ENCODE results near the gene IBA57.

Gene IBA57

GRCh38 chr1:228190182-228190581 is 24.6 kb downstream of the IBA57 start:
- DNase-seq (ENCODE audit: low read depth in 2 of 2): no peak

GRCh38 chr1:228190778-228191177 is 25.2 kb downstream of the IBA57 start:
- no peak for DNase-seq (ENCODE audit: low read depth in 2 of 2)

- no peak for DNase-seq (ENCODE audit: low read depth in 2 of 2)
Observed at GRCh38 chr1:228194436-228194835, 28.8 kb downstream of the IBA57 start.

GRCh38 chr1:228194921-228195812 is 29.6 kb downstream of the IBA57 start:
- DNase-seq (ENCODE audit: low read depth in 2 of 2): no peak

- DNase-seq (ENCODE audit: low read depth in 2 of 2): no peak
Observed at GRCh38 chr1:228197555-228198147, 32.0 kb downstream of the IBA57 start.

GRCh38 chr1:228198977-228199590 is 33.5 kb downstream of the IBA57 start:
- no peak for DNase-seq (ENCODE audit: low read depth in 2 of 2)

GRCh38 chr1:228204958-228205357 is 39.4 kb downstream of the IBA57 start:
- no peak for DNase-seq (ENCODE audit: low read depth in 2 of 2)

- no peak for DNase-seq (ENCODE audit: low read depth in 2 of 2)
Observed at GRCh38 chr1:228205526-228206436, 40.2 kb downstream of the IBA57 start.

GRCh38 chr1:228206582-228207351 is 41.2 kb downstream of the IBA57 start:
- no peak for DNase-seq (ENCODE audit: low read depth in 2 of 2)

- DNase-seq (ENCODE audit: low read depth in 2 of 2): no peak
Observed at GRCh38 chr1:228207381-228207810, 41.8 kb downstream of the IBA57 start.

- no peak for DNase-seq (ENCODE audit: low read depth in 2 of 2)
Observed at GRCh38 chr1:228207851-228208821, 42.5 kb downstream of the IBA57 start, which contains the start of gene OBSCN. TSS of gene OBSCN (plus strand) at chr1:228208044. CDS start at chr1:228211784, 3,740 bp downstream.

GRCh38 chr1:228208831-228209551 is 43.4 kb downstream of the IBA57 start:
- no peak for DNase-seq (ENCODE audit: low read depth in 2 of 2)

- no peak for DNase-seq (ENCODE audit: low read depth in 2 of 2)
Observed at GRCh38 chr1:228209657-228210056, 44.1 kb downstream of the IBA57 start.

GRCh38 chr1:228210076-228210651 is 44.6 kb downstream of the IBA57 start:
- DNase-seq (ENCODE audit: low read depth in 2 of 2): no peak

- DNase-seq (ENCODE audit: low read depth in 2 of 2): no peak
Observed at GRCh38 chr1:228210712-228211530, 45.3 kb downstream of the IBA57 start.

GRCh38 chr1:228211531-228212414 is 46.2 kb downstream of the IBA57 start:
- no peak for DNase-seq (ENCODE audit: low read depth in 2 of 2)

Measured in fibroblast of skin of left biceps (primary cell).